ENCODE data around the gene KLHL6.
"Not testable (repeated sequence)": the region's sequence is repeated elsewhere in the genome, so short reads cannot be mapped to it uniquely, and the experiment has no call there.

Gene KLHL6

GRCh38 chr3:183449791-183450190 lies 105.7 kb downstream of the KLHL6 start:
- no peak overlapping the region for H3K4me3 ChIP-seq (ENCODE audit: low read depth, low read length)

- H3K4me3 ChIP-seq (ENCODE audit: low read depth, low read length): no peak overlapping the region
Measured at GRCh38 chr3:183449391-183449790, 106.1 kb downstream of the KLHL6 start.

- H3K4me3 ChIP-seq (ENCODE audit: low read depth, low read length): peak overlapping the region; percentile 94
Measured at GRCh38 chr3:183448369-183449128, 107.0 kb downstream of the KLHL6 start.

GRCh38 chr3:183447206-183448001 lies 108.1 kb downstream of the KLHL6 start:
- peak overlapping the region; percentile 94 for H3K4me3 ChIP-seq (ENCODE audit: low read depth, low read length)

- peak overlapping the region; percentile 94 for H3K4me3 ChIP-seq (ENCODE audit: low read depth, low read length)
Measured at GRCh38 chr3:183446838-183447205, 108.7 kb downstream of the KLHL6 start.

GRCh38 chr3:183444748-183445147 lies 110.8 kb downstream of the KLHL6 start:
- H3K4me3 ChIP-seq (ENCODE audit: low read depth, low read length): no peak overlapping the region

GRCh38 chr3:183443395-183444385 lies 111.8 kb downstream of the KLHL6 start:
- H3K4me3 ChIP-seq (ENCODE audit: low read depth, low read length): no peak overlapping the region

- no peak overlapping the region for H3K4me3 ChIP-seq (ENCODE audit: low read depth, low read length)
Measured at GRCh38 chr3:183442994-183443393, 112.5 kb downstream of the KLHL6 start.

- not testable (repeated sequence) for H3K4me3 ChIP-seq (ENCODE audit: low read depth, low read length)
Measured at GRCh38 chr3:183440521-183440920, 115.0 kb downstream of the KLHL6 start.

GRCh38 chr3:183439515-183439914 lies 116.0 kb downstream of the KLHL6 start:
- no peak overlapping the region for H3K4me3 ChIP-seq (ENCODE audit: low read depth, low read length)

GRCh38 chr3:183438735-183439134 lies 116.8 kb downstream of the KLHL6 start:
- no peak overlapping the region for H3K4me3 ChIP-seq (ENCODE audit: low read depth, low read length)

- no peak overlapping the region for H3K4me3 ChIP-seq (ENCODE audit: low read depth, low read length)
Measured at GRCh38 chr3:183437666-183438564, 117.6 kb downstream of the KLHL6 start.
